Natural killer cell (primary cell): ENCODE results near the gene KPNA2. TPM values are rescaled to one million over a fixed set of nuclear protein-coding genes. Genes with fewer than 3 reads are reported as not detected.
A peak's percentile ranks its signal among the peaks of the same experiment; 100 is the strongest.

Experiments
- ATAC-seq, 3 donors: fragments of 150-1000 bp in 2 of 3; fragments of 200-7000 bp in 1 of 3; cut with Tn5 transposase; 1 replicate in 1 of 3; 2 replicates in 2 of 3; pipeline ENCODE4 v1.10.0; 2021; ENCODE audit warnings: mild to moderate bottlenecking in 2 of 3, moderate library complexity in 2 of 3
- DNase-seq, 2 donors: peaks; one replicate each; pipeline versions ENCODE4 v3.0.0 to v3.0.0-alpha.2; 2013 to 2021; ENCODE audit warnings: mixed read lengths in 1 of 2
- H3K27ac ChIP-seq: one replicate; pipeline ENCODE4 v1.5.1; 2013; ENCODE audit warnings: mild to moderate bottlenecking, low read length
- H3K27me3 ChIP-seq: one replicate; pipeline ENCODE4 v1.6.1; 2013; ENCODE audit warnings: low read length; ENCODE audit not compliant: control insufficient read depth, insufficient read depth
- H3K36me3 ChIP-seq: one replicate; pipeline ENCODE4 v1.6.1; 2013; ENCODE audit warnings: low read length; ENCODE audit not compliant: control insufficient read depth, insufficient read depth
- H3K4me1 ChIP-seq: one replicate; pipeline ENCODE4 v1.6.1; 2013; ENCODE audit warnings: low read length; ENCODE audit not compliant: control insufficient read depth, insufficient read depth
- H3K4me3 ChIP-seq: one replicate; pipeline ENCODE4 v1.5.1; 2013; ENCODE audit warnings: low read length
- H3K9me3 ChIP-seq: one replicate; pipeline ENCODE4 v1.6.1; 2013; ENCODE audit warnings: low read length; ENCODE audit not compliant: control insufficient read depth, insufficient read depth
- H3K27ac Mint-ChIP-seq, 2 donors: one replicate each; pipeline ENCODE4 v1.8.0; 2022; ENCODE audit warnings: mild to moderate bottlenecking in 2 of 2, mixed read lengths in 2 of 2, moderate library complexity in 1 of 2
- H3K27me3 Mint-ChIP-seq, 2 donors: one replicate each; pipeline ENCODE4 v1.8.0; 2022; ENCODE audit warnings: low read depth in 2 of 2, mixed read lengths in 2 of 2
- H3K36me3 Mint-ChIP-seq: one replicate; pipeline ENCODE4 v1.8.0; 2022; ENCODE audit warnings: mixed read lengths
- H3K4me1 Mint-ChIP-seq, 2 donors: one replicate each; pipeline ENCODE4 v1.8.0; 2022; ENCODE audit warnings: mixed read lengths in 2 of 2
- H3K4me3 Mint-ChIP-seq: one replicate; pipeline ENCODE4 v1.8.0; 2022; ENCODE audit warnings: mild to moderate bottlenecking, moderate library complexity, mixed read lengths
- H3K9me3 Mint-ChIP-seq, 2 donors: one replicate each; pipeline ENCODE4 v1.8.0; 2022; ENCODE audit warnings: mixed read lengths in 2 of 2
- WGBS: methylation state at CpG from one replicate; pipeline ENCODE4 v1.1.7; 2013; ENCODE audit warnings: missing lambda C conversion rate; ENCODE audit not compliant: insufficient coverage; 5-methylcytosine and 5-hydroxymethylcytosine counted together
- intact Hi-C: fragments of 100-400 bp; cut with micrococcal nuclease; formaldehyde crosslinking; loops from one replicate; pipeline ENCODE4 v1.14.2; 2022
- total RNA-seq, 4 donors: library from RNA; stranded (reverse); fragments of 120-200 nt in 1 of 4; gene quantifications; one replicate each; pipeline versions ENCODE4 v1.2.3 to v1.2.4, GENCODE V29; 2013 to 2022
- TF ChIP-seq, protein P1 (sequence below): fragments of 200-600 bp; IDR thresholded peaks from one replicate; pipeline ENCODE4 v1.8.0; 2022; ENCODE audit warnings: antibody characterized with exemption

The KPNA2 gene
- total RNA-seq, 3 donors from 2014 or later (not counting 1 experiment from before 2014, with no cell fraction given), result 45.1 to 52.8 (median 49.3) TPM

- no peak for ATAC-seq
- no peak overlapping the region for H3K4me3 Mint-ChIP-seq
- H3K27ac Mint-ChIP-seq, result peak overlapping the region in 1 of 2 donors; percentile 86
- no peaks in the 10 kb centered on the region for H3K27me3 Mint-ChIP-seq
- no peak overlapping the region for H3K27ac ChIP-seq
- peak in 1 of 2 donors; percentile 17 for DNase-seq
- H3K9me3 ChIP-seq, result no peaks in the 10 kb centered on the region
- no peaks in the 10 kb centered on the region for H3K36me3 Mint-ChIP-seq
- TF ChIP-seq, protein P1, sequence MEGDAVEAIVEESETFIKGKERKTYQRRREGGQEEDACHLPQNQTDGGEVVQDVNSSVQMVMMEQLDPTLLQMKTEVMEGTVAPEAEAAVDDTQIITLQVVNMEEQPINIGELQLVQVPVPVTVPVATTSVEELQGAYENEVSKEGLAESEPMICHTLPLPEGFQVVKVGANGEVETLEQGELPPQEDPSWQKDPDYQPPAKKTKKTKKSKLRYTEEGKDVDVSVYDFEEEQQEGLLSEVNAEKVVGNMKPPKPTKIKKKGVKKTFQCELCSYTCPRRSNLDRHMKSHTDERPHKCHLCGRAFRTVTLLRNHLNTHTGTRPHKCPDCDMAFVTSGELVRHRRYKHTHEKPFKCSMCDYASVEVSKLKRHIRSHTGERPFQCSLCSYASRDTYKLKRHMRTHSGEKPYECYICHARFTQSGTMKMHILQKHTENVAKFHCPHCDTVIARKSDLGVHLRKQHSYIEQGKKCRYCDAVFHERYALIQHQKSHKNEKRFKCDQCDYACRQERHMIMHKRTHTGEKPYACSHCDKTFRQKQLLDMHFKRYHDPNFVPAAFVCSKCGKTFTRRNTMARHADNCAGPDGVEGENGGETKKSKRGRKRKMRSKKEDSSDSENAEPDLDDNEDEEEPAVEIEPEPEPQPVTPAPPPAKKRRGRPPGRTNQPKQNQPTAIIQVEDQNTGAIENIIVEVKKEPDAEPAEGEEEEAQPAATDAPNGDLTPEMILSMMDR, result no peak
- intact Hi-C loops, result no loop called here
- H3K27me3 ChIP-seq, result no peaks in the 10 kb centered on the region
- H3K4me1 ChIP-seq, result peaks cover 42% of the 10 kb centered on the region
- no peaks in the 10 kb centered on the region for H3K9me3 Mint-ChIP-seq
- WGBS, result 62% methylated on average over 3 of the region's 3 CpGs
- H3K4me1 Mint-ChIP-seq, result peaks cover 33 to 43% of the 10 kb centered on the region in 2 donors
- H3K36me3 ChIP-seq, result no peaks in the 10 kb centered on the region
- H3K4me3 ChIP-seq, result no peak overlapping the region
Observed at GRCh38 chr17:68089881-68090280, 54.3 kb downstream of the KPNA2 start.

DNA sequence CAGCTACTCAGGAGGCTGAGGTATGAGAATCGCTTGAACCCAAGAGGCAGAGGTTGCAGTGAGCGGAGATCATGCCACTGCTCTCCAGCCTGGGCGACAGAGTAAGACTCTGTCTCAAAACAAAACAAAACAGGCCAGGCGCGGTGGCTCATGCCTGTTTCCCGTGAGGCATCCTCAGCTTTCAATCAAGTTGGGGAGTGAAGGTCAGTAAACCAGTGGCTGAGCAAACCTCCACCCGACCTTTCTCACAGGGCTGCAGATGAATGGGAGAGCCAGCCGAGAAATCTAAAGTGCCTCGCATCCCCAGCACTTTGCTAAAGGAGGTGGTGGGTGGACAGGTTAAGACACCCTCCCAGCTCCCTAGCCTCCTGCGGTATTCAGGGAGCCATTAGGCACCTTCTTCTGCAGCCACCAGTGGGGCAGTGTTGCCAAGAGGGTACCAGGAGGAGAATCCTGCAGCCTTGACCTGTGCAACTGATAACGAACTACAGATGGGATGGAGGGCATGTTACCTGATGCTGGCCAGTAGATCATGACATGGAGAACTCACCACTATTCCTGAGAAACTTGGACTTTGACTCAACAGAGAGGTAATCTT, 59.0 kb downstream of the KPNA2 start:
- intact Hi-C loops, result no loop called here
- no peak for ATAC-seq
- Mint-ChIP-seq H3K27ac (no peak overlapping the region), H3K27me3 (no peaks in the 10 kb centered on the region), H3K36me3 (no peaks in the 10 kb centered on the region), H3K4me3 (no peak overlapping the region), H3K4me1 (peaks cover 4 to 5% of the 10 kb centered on the region in 2 donors), H3K9me3 (no peaks in the 10 kb centered on the region)
- Histone ChIP-seq H3K4me1 (peaks cover 6% of the 10 kb centered on the region), H3K27ac (no peak overlapping the region), H3K4me3 (no peak overlapping the region), H3K36me3 (no peaks in the 10 kb centered on the region), H3K9me3 (no peaks in the 10 kb centered on the region), H3K27me3 (no peaks in the 10 kb centered on the region)
- 91% methylated on average over 11 of the region's 11 CpGs for WGBS
- TF ChIP-seq, protein P1, result no peak
- DNase-seq, result no peak

GRCh38 chr17:68095205-68095811, 59.8 kb downstream of the KPNA2 start:
- no peak overlapping the region for H3K27ac Mint-ChIP-seq
- intact Hi-C loops, result no loop called here

More at GRCh38 chr17:68095205-68095811, 59.8 kb downstream of the KPNA2 start:
- H3K4me3 ChIP-seq, result no peak overlapping the region
- no peaks in the 10 kb centered on the region for H3K36me3 ChIP-seq
- no peaks in the 10 kb centered on the region for H3K9me3 ChIP-seq
- H3K4me1 Mint-ChIP-seq, result peaks cover 3% of the 10 kb centered on the region in 2 donors
- no peaks in the 10 kb centered on the region for H3K27me3 ChIP-seq
- no peaks in the 10 kb centered on the region for H3K9me3 Mint-ChIP-seq
- DNase-seq, result no peak
- no peaks in the 10 kb centered on the region for H3K27me3 Mint-ChIP-seq
- TF ChIP-seq, protein P1, result no peak
- no peak overlapping the region for H3K4me3 Mint-ChIP-seq
- whole genome bisulfite sequencing, result 92% methylated on average over 10 of the region's 10 CpGs
- ATAC-seq, result no peak
- no peaks in the 10 kb centered on the region for H3K36me3 Mint-ChIP-seq
- H3K27ac ChIP-seq, result no peak overlapping the region
- H3K4me1 ChIP-seq, result no peaks in the 10 kb centered on the region
